Caco-2 (cell line): ENCODE results near the gene SHKBP1. TPM values are rescaled to one million over a fixed set of nuclear protein-coding genes. Genes with fewer than 3 reads are reported as not detected.
"Not testable (repeated sequence)": the region's sequence is repeated elsewhere in the genome, so short reads cannot be mapped to it uniquely, and the experiment has no call there.

Experiments used
- BruUV-seq: library from RNA; stranded (reverse); fragments of 400-500 nt; replicated peaks from 2 replicates; lab custom pipeline; 2021; lab: Mats Ljungman, UMichigan
- CTCF ChIA-PET: fragments of 300-600 bp; sonication (Branson Sonifier 250); formaldehyde crosslinking; loops from one replicate; lab custom pipeline; 2022; ENCODE audit warnings: antibody characterized with exemption; lab: Charles Lee
- POLR2A ChIA-PET: fragments of 300-600 bp; sonication (Branson Sonifier 250); formaldehyde crosslinking; loops from one replicate; lab custom pipeline; 2022; ENCODE audit warnings: antibody characterized with exemption; lab: Charles Lee
- DNase-seq, 2 experiments: peaks; one replicate each; pipeline versions ENCODE4 v3.0.0 to v3.0.0-alpha.2; 2020 to 2022
- H3K27me3 ChIP-seq: replicated peaks from 2 replicates; pipeline ENCODE4 v1.6.0; 2011; ENCODE audit warnings: low read length; ENCODE audit not compliant: control insufficient read depth, insufficient read depth
- H3K36me3 ChIP-seq: 2 replicates; pipeline ENCODE4 v1.5.1; 2011; ENCODE audit warnings: low read length; ENCODE audit not compliant: control insufficient read depth, insufficient read depth
- H3K4me1 ChIP-seq: fragments of 250-450 bp; sonication (Bioruptor Pico); 2 replicates; pipeline ENCODE4 v1.5.1; 2020; ENCODE audit warnings: mild to moderate bottlenecking
- H3K4me3 ChIP-seq: 2 replicates; pipeline ENCODE4 v1.5.1; 2011; ENCODE audit warnings: low read depth, mild to moderate bottlenecking, control low read depth, low read length
- H3K9me3 ChIP-seq: fragments of 250-450 bp; sonication (Bioruptor Pico); 2 replicates; pipeline ENCODE4 v1.5.1; 2020; ENCODE audit warnings: mild to moderate bottlenecking, moderate library complexity
- H3K27ac Mint-ChIP-seq: one replicate; pipeline ENCODE4 v1.8.0; 2022; ENCODE audit warnings: mixed read lengths; ENCODE audit not compliant: unreplicated experiment
- H3K27me3 Mint-ChIP-seq: one replicate; pipeline ENCODE4 v1.8.0; 2022; ENCODE audit warnings: mixed read lengths; ENCODE audit not compliant: insufficient read depth, unreplicated experiment
- H3K36me3 Mint-ChIP-seq: one replicate; pipeline ENCODE4 v1.8.0; 2022; ENCODE audit warnings: mild to moderate bottlenecking, mixed read lengths; ENCODE audit not compliant: insufficient read depth, unreplicated experiment
- H3K4me1 Mint-ChIP-seq: one replicate; pipeline ENCODE4 v1.8.0; 2022; ENCODE audit warnings: low read depth, mixed read lengths; ENCODE audit not compliant: unreplicated experiment
- H3K4me3 Mint-ChIP-seq: one replicate; pipeline ENCODE4 v1.8.0; 2022; ENCODE audit warnings: mild to moderate bottlenecking, moderate library complexity, mixed read lengths; ENCODE audit not compliant: unreplicated experiment
- H3K9me3 Mint-ChIP-seq: one replicate; pipeline ENCODE4 v1.8.0; 2022; ENCODE audit warnings: mixed read lengths; ENCODE audit not compliant: unreplicated experiment
- CTCF ChIP-seq, 2 experiments: fragments of 200-600 bp in 1 of 2; IDR thresholded peaks; 1 replicate in 1 of 2; 2 replicates in 1 of 2; pipeline versions ENCODE4 v1.5.1 to v1.8.0; 2011 to 2022; ENCODE audit warnings: antibody characterized with exemption in 1 of 2, control low read depth in 1 of 2, inconsistent platforms in 1 of 2, low read depth in 1 of 2, low read length in 1 of 2, mild to moderate bottlenecking in 1 of 2, moderate library complexity in 1 of 2; ENCODE audit not compliant: insufficient read depth in 1 of 2, severe bottlenecking in 1 of 2, unreplicated experiment in 1 of 2
- intact Hi-C: fragments of 100-400 bp; cut with micrococcal nuclease; formaldehyde crosslinking; loops from one replicate; pipeline ENCODE4 v1.10.0; 2022; ENCODE audit not compliant: unreplicated experiment
- total RNA-seq: library from RNA; stranded (reverse); gene quantifications from 2 replicates; pipeline ENCODE4 v1.2.3, GENCODE V29; 2022

The SHKBP1 gene
- total RNA-seq, 1 experiment from 2014 or later, result 82.6 TPM

- H3K9me3 Mint-ChIP-seq, H3K4me1 Mint-ChIP-seq, BruUV-seq, H3K27ac Mint-ChIP-seq, H3K27me3 ChIP-seq, H3K36me3 ChIP-seq, H3K4me1 ChIP-seq, H3K4me3 ChIP-seq, POLR2A ChIA-PET, H3K4me3 Mint-ChIP-seq, intact Hi-C loops, H3K36me3 Mint-ChIP-seq, DNase-seq, H3K27me3 Mint-ChIP-seq, H3K9me3 ChIP-seq: not testable (repeated sequence)
- CTCF ChIA-PET, result interaction anchor here (0.6 kb wide), 1 partner anchor 126 kb away, joined by 3 read pairs; no protein-coding TSS in a partner anchor
Measured at GRCh38 chr19:40547190-40547589, 29.5 kb upstream of the SHKBP1 start.

GRCh38 chr19:40547836-40548235, 28.8 kb upstream of the SHKBP1 start:
- H3K4me3 Mint-ChIP-seq, result no peak overlapping the region
- POLR2A ChIA-PET, result no interaction called here

GRCh38 chr19:40549007-40549708, 27.5 kb upstream of the SHKBP1 start:
- H3K36me3 ChIP-seq, result no peaks in the 10 kb centered on the region
- peaks cover 7% of the 10 kb centered on the region for H3K4me1 Mint-ChIP-seq
- H3K4me3 Mint-ChIP-seq, result peak overlapping the region; percentile 62
- no peaks in the 10 kb centered on the region for H3K9me3 Mint-ChIP-seq
- peak; percentile 54 to 71 for TF ChIP-seq CTCF (IDR thresholded peaks at IDR 0.05; ENCODE audit: insufficient read depth in 1 of 2, low read depth in 1 of 2, low read length in 1 of 2, severe bottlenecking in 1 of 2, unreplicated experiment in 1 of 2)
- H3K9me3 ChIP-seq, result peaks cover 6% of the 10 kb centered on the region; the same call in 1 of the 2 replicates
- no peaks in the 10 kb centered on the region for H3K36me3 Mint-ChIP-seq
- peak; percentile 83 to 88 for DNase-seq
- H3K27me3 Mint-ChIP-seq, result peaks cover 8% of the 10 kb centered on the region
- no peaks in the 10 kb centered on the region; the same call in 1 of the 2 replicates for H3K27me3 ChIP-seq
- ChIA-PET CTCF (interaction anchor here (0.5 to 1.3 kb wide), 14 partner anchors 11 to 611 kb away, joined by 3 to 20 read pairs (median 5); partner anchors contain the start of genes BLVRB and LTBP4), POLR2A (no interaction called here)
- H3K27ac Mint-ChIP-seq, result no peak overlapping the region
- intact Hi-C loops, result loop anchor here (2.0 kb wide), 1 partner anchor 50 kb away; no protein-coding TSS in a partner anchor
- H3K4me1 ChIP-seq, result 0 out of 2 replicates have a peak, but pooled peaks cover 10% of the 10 kb centered on the region
- peak overlapping the region; percentile 6; the same call in 1 of the 2 replicates for H3K4me3 ChIP-seq
- no TSS peak for BruUV-seq

More at GRCh38 chr19:40547836-40548235, 28.8 kb upstream of the SHKBP1 start:
- no peak overlapping the region for H3K4me3 ChIP-seq
- Mint-ChIP-seq H3K36me3 (no peaks in the 10 kb centered on the region), H3K4me1 (peaks cover 7% of the 10 kb centered on the region), H3K27me3 (no peaks in the 10 kb centered on the region), H3K27ac (no peak overlapping the region), H3K9me3 (no peaks in the 10 kb centered on the region)
- no peaks in the 10 kb centered on the region for H3K27me3 ChIP-seq
- intact Hi-C loops, result loop anchor here (2.0 kb wide), 1 partner anchor 51 kb away; no protein-coding TSS in a partner anchor
- no peaks in the 10 kb centered on the region for H3K36me3 ChIP-seq
- no peak for TF ChIP-seq CTCF (IDR thresholded peaks at IDR 0.05; ENCODE audit: insufficient read depth in 1 of 2, low read depth in 1 of 2, low read length in 1 of 2, severe bottlenecking in 1 of 2, unreplicated experiment in 1 of 2)
- BruUV-seq, result no TSS peak
- DNase-seq, result no peak
- H3K4me1 ChIP-seq, result 0 out of 2 replicates have a peak, but pooled peaks cover 7% of the 10 kb centered on the region
- CTCF ChIA-PET, result no interaction called here
- H3K9me3 ChIP-seq, result peaks cover 6% of the 10 kb centered on the region; the same call in 1 of the 2 replicates
